GM19351 (cell line): ENCODE measurements around the gene EOMES.
"Not testable (repeated sequence)": the region's sequence is repeated elsewhere in the genome, so short reads cannot be mapped to it uniquely, and the experiment has no call there.

Experiments used
- ATAC-seq: cut with Tn5 transposase; IDR thresholded peaks from one replicate; pipeline ENCODE4 v1.9.1; 2021; ENCODE audit warnings: mild to moderate bottlenecking, moderate library complexity; ENCODE audit not compliant: unreplicated experiment

Gene EOMES

DNA sequence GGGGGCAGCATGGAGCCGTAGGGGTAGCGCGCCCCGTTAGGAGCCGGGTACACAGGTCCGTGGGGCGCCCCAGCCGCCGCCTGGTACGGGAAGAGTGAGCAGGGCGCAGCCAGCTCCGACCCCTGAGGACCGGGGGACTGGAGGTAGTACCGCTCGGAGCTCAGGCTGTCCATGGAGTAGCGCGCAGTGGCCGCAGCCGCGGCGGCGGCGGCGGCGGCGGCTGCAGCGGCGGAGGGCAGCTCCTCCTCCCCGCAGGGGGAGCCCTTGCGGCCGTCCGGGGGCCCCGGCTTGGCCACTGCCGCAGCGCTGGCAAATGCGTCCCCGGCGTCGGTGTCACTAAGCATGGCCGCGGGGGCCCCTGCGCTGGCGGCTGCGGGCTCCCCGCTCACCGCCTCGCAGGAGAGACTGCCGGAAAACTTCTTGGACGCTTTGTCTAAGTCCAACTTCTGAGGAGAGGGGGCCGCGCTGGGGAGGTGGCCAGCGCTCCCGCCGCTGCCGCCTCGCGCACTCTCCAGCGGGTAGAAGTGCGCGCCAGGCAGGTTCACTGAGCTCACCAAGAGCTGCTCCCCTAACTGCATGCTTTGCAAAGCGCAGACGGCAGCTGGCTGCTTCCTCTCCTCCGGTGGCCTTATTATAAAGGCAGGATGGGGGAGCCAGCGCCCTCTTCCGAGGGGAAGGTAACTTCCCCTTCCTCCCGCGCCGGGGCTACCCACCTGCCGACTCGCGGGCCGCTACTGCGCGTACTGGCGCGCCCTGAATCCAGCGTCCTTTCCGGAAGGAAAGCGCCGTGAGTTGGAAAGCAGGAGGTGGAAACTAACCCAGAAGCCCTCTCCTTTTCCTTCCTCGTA, at the start of gene EOMES:
Gene EOMES (minus strand): TSS at position 607 of the 848 bp plus-strand sequence. CDS start 29 bp downstream, at position 578.
- ATAC-seq: peak; percentile 67

DNA sequence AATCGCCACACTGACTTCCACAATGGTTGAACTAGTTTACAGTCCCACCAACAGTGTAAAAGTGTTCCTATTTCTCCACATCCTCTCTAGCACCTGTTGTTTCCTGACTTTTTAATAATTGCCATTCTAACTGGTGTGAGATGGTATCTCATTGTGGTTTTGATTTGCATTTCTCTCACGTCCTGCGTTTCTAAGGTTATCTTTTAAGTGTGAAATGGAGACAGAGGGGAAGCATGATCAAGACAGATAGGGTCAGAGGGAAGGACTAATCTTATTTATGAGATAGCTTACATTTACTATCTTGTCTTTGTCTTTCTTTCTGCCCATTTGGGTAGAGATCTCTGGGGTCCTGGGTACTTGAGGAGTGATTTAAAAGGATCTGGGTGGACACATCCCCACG, 48.3 kb upstream of the EOMES start:
- not testable (repeated sequence) for ATAC-seq

DNA sequence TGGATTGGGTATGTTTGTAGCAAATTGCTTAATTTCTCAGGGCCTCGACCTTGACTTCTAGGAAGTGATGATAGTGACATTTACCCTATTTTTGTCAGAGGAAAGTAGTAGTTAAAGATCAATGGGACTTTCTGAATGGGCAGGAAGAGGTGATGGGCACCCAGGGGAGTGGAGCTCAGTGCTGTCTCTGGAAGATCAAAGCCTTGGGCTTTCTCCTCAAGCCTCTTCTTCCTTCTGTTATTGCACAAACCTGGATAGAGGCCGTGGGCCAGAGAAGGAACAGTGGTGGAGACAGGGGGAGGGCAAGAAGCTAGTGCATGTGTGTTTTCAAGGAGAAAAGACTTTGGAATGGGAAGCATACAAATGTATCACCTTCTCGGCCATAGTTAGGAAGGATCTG, 44.9 kb upstream of the EOMES start:
- no peak for ATAC-seq

DNA sequence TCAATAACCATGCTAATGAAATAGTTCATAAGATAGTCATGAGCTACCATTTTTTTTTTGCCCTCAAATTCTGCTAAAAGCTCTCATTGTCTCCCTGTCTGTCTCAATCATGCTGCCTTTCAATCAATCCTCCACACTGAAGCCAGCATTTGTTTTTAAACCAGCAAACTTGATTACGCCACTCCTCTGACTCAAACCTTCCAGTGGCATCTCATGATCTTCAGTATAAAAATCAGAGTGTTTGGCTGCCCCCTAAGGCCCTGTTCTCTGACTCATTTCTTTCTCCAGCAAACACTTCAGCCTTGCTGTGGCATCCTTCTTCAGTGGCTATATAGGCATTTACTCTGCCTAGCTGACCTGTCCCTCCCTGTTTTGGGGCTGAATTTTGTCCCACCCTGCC, 36.0 kb upstream of the EOMES start:
- ATAC-seq: no peak

DNA sequence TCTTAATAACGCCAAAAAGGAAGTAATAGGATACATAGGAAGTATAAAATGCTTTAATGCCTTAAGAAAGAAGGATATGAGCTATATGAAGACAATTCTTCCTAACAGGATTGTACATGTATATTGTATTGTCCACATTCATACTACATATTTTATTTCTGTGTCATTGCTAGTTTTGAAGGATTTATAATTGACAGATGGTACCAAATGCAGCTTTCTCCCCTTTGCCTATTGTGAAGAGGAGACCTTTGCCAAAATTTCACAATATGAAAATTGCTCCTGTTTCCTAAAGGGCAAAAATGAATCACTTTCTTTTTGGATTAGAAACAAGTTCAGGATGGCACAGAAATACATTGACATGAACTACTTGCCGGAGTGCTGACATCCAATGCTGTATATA, 34.8 kb upstream of the EOMES start:
- no peak for ATAC-seq

DNA sequence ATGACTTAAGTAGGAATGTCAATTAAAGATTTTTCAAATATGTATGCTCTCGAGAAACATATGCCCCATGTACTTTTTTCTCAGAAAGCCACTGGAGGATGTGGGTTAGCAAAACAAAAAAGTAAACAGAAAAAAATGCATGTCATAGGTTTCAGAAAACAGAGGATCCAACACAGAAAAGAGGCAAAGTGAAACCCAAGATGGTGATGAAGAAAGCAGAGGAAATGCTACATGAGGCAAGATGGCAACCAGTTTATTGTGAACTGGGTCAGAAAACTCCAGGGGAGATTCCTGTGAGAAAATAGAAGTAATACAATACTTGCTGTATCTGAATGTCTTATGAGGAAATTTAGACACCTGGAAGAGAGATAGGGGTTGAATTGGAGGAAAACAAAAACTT, 30.8 kb upstream of the EOMES start:
- no peak for ATAC-seq

DNA sequence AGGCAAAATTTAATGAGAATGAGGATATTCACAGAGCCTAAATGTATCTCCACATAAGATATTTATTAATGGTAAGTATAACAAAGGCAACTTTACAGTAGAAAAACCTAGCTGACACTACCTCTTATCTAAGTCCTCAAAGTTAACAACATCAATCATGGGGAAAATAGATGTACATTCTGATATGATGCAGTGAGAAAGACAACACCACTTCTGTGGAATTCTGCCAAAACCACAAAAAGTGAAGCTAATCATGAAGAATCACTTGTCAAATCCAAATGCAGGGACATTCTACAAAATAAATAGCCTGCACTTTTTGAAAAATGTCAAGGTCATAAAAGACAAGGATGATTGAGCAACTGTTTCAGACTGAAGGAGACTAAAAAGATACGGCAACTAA, 27.5 kb upstream of the EOMES start:
- no peak for ATAC-seq

DNA sequence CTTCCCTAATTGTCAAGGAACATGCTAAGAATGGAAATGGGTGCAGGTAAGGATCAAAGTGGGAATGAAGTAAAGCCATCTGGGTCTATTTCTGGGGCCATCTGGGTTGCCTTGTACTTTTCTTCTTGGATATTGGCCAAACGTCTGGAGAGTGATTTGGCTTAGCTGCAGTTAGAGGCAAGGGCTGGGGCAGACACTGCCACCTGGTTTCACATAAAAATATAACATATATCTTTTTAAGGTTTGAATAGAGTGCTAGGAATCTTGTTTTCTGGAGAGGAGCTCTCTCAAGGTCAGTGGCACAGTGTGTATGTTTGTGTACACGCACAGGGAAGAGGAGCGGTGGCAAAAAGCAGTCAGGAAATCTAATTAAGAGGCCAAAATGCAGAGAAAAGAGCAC, 24.7 kb upstream of the EOMES start:
- ATAC-seq: no peak

DNA sequence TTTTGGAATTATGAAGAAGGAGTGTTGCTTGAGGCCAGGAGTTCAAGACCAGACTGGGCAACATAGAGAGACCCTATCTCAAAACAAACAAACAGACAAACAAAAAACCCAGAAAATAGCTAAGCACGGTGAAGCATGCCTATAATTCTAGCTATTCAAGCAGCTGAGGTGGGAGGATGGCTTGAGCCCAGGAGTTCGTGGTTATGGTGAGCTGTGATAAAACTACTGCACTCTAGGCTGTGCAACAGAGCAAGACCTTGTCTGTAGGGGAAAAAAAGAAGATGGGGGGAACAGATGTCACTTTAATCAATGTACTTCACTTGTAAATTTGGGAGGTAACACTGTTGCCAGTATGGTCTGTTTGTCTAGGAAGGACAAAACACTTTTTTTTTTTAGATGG, 18.7 kb upstream of the EOMES start:
- no peak for ATAC-seq

DNA sequence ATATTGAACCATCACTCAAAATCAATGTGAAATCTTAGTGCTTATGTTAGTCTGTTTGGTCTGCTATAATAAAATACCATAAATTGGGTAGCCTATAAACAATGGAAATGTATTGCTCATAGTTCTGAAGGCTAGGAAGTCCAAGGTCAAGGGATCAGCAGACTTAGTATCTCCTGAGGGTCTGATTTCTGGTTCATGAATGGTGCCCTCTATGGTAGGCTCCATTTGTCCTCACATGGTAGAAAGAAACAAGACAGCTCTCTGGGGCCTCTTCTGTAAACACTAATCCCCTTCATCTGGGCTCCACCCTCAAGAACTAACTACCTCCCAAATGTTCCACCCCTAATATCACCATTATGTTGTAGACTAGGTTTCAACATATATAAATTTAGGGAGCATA, 15.0 kb upstream of the EOMES start:
- ATAC-seq: no peak

DNA sequence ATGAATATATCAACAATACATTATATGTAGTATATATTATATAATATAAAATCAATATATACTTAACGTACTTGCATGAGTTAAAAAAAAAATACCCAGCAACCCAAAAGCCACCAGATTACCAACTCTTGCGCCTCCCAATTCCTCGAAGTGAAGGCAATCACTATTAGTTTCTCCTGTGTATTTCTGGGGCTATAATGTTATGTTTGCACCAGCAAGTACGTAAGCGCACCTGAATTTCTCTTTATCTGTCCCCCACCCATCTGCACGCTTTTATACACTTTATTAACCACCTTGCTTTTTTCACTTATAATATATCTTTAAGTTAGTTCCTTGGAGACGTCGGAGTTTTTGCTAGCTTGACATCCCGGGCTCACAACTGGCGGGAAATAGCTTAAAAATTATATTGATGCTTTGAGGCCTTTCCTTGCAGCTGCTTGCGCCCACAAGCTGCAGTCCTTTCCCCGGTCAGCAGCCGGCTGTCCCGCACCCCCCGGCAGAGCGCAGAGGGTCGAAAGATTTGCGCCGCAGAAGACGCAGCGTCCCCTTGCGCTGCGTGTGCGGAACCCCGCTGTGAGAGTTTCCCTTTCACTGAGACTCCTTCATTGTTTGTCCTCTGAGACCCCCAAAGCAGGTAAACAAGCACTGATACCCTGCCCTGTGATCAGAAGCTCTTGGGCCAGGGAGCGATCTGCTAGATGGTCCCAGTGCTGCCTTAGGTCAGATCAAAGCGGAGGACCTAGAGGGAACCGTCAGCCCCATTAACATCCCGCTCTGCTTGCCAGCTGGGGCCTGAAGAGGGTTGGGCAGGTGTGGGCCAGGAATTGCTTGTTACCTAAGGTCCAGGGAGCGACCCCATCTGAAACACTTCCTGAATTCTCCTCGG, 8.9 kb upstream of the EOMES start:
- ATAC-seq: no peak

DNA sequence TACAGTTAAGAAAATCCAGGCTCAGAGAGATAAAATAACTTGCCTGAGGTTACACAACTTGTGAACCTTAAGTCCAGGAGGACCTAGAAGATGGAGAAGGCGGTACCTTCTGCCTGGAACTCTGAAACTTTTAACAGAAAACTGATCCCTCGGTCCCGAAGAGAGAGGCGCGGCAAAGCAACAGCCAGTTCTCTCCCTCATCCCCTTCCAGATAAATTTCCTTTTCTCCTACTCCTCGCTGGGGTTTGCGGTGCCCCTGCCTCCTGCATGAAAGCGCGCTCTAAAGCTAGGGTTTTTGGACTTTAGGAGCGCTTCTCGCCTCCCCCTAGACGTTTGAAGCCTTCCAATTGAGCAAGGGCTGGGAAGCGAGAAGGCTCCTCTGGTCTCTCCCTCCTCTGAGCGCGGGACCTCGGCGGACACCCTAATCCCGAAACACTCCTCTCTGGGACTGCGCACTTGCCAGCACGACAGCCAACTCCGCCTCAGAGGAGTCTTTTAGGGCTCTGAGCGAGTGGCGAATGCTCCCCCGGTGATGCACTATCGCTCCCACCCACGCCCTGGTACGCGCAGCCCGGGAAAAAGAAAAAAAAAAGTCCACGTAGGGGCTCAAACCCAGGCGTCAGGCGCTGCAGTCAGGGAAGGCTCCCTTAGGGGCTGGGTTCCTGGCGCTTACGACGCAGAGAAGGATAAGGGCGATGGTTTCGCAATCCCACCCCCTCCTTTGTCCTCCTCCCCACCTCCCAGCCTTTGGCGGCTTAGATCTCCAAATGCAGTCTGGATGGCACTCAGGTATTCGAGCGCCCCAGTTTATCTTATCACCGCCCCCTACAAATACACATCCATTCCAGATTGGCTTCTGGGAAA, 7.9 kb upstream of the EOMES start:
- ATAC-seq: no peak

DNA sequence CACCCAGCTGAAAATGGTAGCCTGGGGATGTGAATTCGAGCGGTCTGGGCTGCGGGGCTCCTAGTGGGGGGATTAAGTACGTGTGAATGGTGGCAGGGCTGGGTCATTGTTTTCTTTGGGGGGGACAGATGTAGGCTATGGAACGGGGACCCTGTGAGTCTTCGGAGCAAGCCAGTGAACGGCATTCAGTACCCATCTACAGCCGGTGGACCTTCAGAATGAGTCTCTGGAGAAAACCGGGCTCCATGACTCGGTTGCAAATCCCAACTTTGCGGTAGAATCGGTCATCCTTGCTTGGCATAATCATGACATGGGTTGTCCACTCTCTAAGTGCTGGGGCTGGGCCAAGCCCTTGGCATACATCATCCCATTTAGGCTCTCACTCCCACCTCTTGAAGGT, 7.2 kb upstream of the EOMES start:
- ATAC-seq: no peak

DNA sequence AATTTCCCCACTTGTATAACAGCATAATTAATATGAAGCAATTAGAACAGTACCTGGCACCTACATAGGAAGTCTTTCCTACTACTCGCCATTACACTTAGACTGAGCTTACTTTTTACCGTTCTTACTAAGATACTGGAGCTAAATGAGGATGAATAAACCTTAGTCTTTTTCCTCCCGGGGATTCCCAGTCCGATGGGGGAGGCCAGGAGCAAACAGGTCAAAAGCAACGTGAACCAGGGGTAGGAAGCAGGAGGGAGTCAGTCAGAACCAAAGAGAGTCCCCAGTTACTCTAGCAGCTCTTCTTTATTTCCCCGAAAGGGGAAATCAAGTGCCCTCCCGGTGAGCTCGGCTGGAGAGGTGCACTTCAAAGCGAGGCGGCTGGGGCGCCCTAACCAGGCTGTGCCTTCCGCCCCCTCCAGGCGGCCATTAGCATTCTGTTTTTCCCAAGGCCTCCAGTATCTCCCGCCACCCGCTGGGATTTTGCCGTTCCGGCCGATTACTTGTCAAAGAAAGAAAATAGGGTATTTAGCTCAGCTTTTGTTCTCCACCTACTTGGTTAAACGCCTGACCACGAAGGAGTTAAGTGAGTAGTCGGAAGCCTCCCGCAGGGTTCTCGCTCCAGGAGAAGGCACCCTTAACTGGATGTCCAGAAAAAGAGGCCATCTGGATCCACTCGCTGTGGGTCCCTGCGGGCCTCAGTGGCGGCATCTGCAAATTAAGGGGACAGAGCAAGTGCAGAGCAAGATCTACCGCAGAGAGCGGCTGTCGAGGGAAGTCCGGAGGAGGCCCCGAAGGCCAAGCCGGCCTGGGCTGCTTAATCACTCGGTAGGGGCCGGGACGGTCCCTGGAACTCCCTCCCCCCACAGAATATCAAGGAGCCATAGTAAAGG, 6.3 kb upstream of the EOMES start:
- no peak for ATAC-seq

DNA sequence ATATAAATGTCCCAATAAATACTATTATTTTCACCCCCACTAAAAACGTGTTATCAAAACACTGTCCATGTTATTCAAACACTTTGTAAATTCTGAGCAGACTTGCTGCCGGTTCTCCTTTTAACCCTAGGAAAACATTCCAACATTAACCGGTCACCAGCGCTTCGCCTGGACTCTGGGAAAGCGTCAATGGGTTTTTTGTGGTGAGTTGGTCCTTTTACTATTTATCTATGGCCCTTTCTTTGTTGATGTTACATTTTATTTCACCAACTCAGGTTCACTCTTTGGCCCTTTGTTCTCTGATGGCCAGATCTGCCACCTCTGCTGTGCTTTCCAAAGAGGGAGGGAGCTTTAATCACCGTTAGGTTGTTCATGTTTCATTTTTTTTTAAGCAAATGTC, 4.1 kb upstream of the EOMES start:
- ATAC-seq: no peak

DNA sequence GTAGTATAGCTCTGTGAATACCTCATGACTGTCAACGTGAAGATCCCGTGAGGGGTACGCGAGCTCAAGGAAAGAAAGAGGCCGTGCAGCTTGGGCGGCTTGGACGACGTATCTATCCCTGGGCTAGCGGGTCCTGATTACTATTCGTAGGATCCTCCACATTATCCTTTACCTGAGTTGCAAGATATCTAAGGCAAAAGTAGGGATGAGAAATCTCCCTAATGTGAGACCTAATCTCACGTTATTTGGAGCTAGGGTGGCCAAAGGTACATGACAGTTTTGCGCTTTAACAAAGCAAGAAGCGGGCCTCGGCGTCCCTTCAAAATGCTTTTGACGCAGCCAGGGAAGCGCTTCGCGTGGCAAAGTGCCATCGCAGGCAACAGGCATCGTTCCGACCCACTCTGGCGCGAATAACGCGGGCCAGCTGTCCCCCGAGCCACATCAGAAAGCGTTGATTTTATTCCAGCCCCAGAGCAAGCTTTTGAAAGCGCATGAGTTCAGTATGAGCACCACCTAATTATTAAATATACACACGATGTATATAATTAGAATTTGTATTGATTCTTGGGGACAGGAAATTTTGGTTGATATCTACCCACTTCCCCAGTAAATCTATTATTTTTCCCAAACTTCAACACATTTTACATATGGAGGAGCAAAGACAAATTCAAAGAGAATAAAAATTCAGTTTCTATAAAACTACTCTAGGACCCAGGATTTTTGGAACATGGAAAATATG, 2.5 kb upstream of the EOMES start:
- ATAC-seq: no peak

DNA sequence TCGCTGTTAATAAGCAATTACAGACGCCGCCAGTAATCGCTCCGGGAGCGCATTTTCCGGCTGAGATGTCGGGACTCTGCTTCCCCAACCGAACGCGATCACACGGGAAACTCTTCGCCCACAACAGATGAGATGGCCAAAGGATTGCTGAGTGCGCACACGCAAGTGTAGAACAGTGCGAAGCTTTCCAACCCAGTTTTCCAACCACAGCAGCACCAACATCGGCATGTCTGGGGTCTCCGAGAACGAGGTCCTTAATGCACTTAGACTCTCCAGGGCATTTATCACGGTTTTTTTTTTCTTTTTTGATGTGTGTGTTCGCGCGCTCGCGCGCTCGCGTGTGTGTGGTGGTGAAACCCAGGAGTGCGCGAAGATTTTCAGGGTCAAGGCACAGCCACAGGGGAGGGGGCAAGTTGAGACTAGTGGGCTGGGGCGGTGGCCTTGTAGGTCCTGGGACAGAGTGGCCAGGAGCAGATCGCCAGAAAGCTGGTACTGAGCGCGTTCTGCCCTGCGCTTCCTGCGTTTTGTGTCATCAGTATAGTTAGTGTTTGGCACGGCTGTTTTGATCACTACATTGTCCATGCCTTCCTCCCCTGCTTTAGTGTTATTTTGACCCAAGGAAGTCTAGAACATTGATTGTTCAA, 1.8 kb upstream of the EOMES start:
- no peak for ATAC-seq

DNA sequence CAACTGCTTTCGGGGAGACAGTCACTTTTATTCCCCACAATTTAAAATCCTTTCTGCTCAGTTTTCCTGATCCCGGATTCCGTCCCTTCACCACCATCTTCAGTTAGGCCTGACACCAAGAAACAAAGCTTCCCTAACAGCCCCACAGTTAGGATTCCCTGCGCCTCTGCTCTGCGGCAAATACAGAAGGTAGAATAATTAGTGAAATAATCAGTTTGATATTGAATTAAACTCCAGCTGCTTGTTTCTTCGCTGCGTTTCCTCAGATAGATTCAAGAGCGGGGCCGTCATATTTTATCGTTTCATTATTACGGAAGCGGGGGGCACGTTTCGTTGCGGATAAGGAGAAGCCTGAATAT, 1.3 kb upstream of the EOMES start:
- no peak for ATAC-seq

DNA sequence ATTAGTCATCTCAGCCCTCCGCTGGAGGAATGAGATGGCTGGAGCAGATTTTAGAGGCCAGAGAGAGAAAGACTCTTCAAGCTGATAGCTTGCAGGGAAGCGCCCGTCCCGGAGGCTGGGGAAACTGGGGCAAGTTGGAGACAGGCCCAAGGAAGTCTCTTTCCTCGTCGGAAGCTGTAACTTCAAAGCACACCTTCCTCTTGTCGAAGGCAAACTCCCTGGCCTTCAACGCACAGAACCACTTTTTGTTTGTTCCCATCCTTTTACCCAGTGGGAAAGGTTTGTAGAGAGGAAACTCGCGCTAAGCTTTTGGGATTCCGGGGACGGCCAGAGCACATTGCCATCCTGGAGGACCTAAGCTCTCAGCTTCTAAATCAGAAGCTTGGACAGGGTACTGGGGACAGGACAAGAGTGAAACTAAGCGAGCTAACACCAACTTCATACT, 900 bp upstream of the EOMES start:
- no peak for ATAC-seq
